Measurements from ENCODE around the gene TCEA2. TPM values are rescaled to one million over a fixed set of nuclear protein-coding genes. Genes with fewer than 3 reads are reported as not detected.

The TCEA2 gene
- total RNA-seq, 1 donor from 2014 or later: 23.2 TPM

GRCh38 chr20:64108731-64109681, 46.0 kb downstream of the TCEA2 start:
- Histone ChIP-seq H3K79me2 (ENCODE audit: low read depth) (no peaks in the 10 kb centered on the region), H3K4me3 (no peak overlapping the region), H3K9ac (no peak overlapping the region), H3K27me3 (peaks cover 3% of the 10 kb centered on the region), H2AFZ (replicated peaks) (no peak overlapping the region), H3K4me2 (no peak overlapping the region), H3K27ac (no peak overlapping the region), H3F3A (ENCODE audit: low read depth) (no peaks in the 10 kb centered on the region), H3K36me3 (no peaks in the 10 kb centered on the region), H3K9me3 (ENCODE audit: low read depth) (no peaks in the 10 kb centered on the region), H4K20me1 (ENCODE audit: low read depth) (no peaks in the 10 kb centered on the region), H3K4me1 (no peaks in the 10 kb centered on the region)
- Mint-ChIP-seq H3K36me3 (no peaks in the 10 kb centered on the region), H3K9me3 (no peaks in the 10 kb centered on the region), H3K4me3 (no peak overlapping the region), H3K27ac (no peak overlapping the region), H3K4me1 (peaks cover 2% of the 10 kb centered on the region), H3K27me3 (ENCODE audit: insufficient read depth, low read depth) (peaks cover 20% of the 10 kb centered on the region)
- DNase-seq (ENCODE audit: low spot score): no peak
- TF ChIP-seq EZH2 (IDR thresholded peaks at IDR 0.05) (no peak), CTCF (IDR thresholded peaks at IDR 0.05) (no peak), EZH2phosphoT487 (IDR thresholded peaks at IDR 0.05) (no peak)

GRCh38 chr20:64109831-64110391, 46.9 kb downstream of the TCEA2 start:
- no peak for DNase-seq (ENCODE audit: low spot score)

GRCh38 chr20:64110411-64111068, 47.5 kb downstream of the TCEA2 start:
- Histone ChIP-seq H3K27ac (no peak overlapping the region), H3K4me2 (no peak overlapping the region), H3K4me3 (no peak overlapping the region), H3K9me3 (ENCODE audit: low read depth) (no peaks in the 10 kb centered on the region), H2AFZ (replicated peaks) (no peak overlapping the region), H3K9ac (no peak overlapping the region), H3K4me1 (no peaks in the 10 kb centered on the region), H3K27me3 (no peaks in the 10 kb centered on the region), H3K79me2 (ENCODE audit: low read depth) (no peaks in the 10 kb centered on the region), H3F3A (ENCODE audit: low read depth) (no peaks in the 10 kb centered on the region), H4K20me1 (ENCODE audit: low read depth) (no peaks in the 10 kb centered on the region), H3K36me3 (no peaks in the 10 kb centered on the region)
- DNase-seq (ENCODE audit: low spot score): no peak
- H3K27me3 Mint-ChIP-seq (ENCODE audit: insufficient read depth, low read depth): peaks cover 20% of the 10 kb centered on the region
- no peaks in the 10 kb centered on the region for H3K9me3 Mint-ChIP-seq
- TF ChIP-seq EZH2 (IDR thresholded peaks at IDR 0.05) (no peak), CTCF (IDR thresholded peaks at IDR 0.05) (no peak), EZH2phosphoT487 (IDR thresholded peaks at IDR 0.05) (no peak)
- peak overlapping the region; percentile 14 for H3K27ac Mint-ChIP-seq
- H3K4me1 Mint-ChIP-seq: peaks cover 2% of the 10 kb centered on the region
- H3K4me3 Mint-ChIP-seq: no peak overlapping the region
- no peaks in the 10 kb centered on the region for H3K36me3 Mint-ChIP-seq

More at GRCh38 chr20:64109831-64110391, 46.9 kb downstream of the TCEA2 start:
- no peaks in the 10 kb centered on the region for H3K4me1 ChIP-seq
- no peaks in the 10 kb centered on the region for H3F3A ChIP-seq (ENCODE audit: low read depth)
- no peak overlapping the region for H3K4me3 Mint-ChIP-seq
- no peaks in the 10 kb centered on the region for H3K9me3 Mint-ChIP-seq
- no peaks in the 10 kb centered on the region for H3K27me3 ChIP-seq
- no peak overlapping the region for H3K27ac Mint-ChIP-seq
- TF ChIP-seq CTCF (IDR thresholded peaks at IDR 0.05) (no peak), EZH2 (IDR thresholded peaks at IDR 0.05) (no peak), EZH2phosphoT487 (IDR thresholded peaks at IDR 0.05) (no peak)
- H3K36me3 ChIP-seq: no peaks in the 10 kb centered on the region
- no peaks in the 10 kb centered on the region for H3K79me2 ChIP-seq (ENCODE audit: low read depth)
- no peak overlapping the region for H3K9ac ChIP-seq
- no peak overlapping the region for H3K4me2 ChIP-seq
- H3K4me1 Mint-ChIP-seq: peaks cover 2% of the 10 kb centered on the region
- no peak overlapping the region for H2AFZ ChIP-seq (replicated peaks)
- no peak overlapping the region for H3K4me3 ChIP-seq
- no peaks in the 10 kb centered on the region for H3K9me3 ChIP-seq (ENCODE audit: low read depth)
- H4K20me1 ChIP-seq (ENCODE audit: low read depth): no peaks in the 10 kb centered on the region
- H3K36me3 Mint-ChIP-seq: no peaks in the 10 kb centered on the region
- no peak overlapping the region for H3K27ac ChIP-seq
- peaks cover 20% of the 10 kb centered on the region for H3K27me3 Mint-ChIP-seq (ENCODE audit: insufficient read depth, low read depth)

Measured in neural progenitor cell (in vitro differentiated cells).